CD4-positive, alpha-beta T cell (primary cell): ENCODE data around the gene PSMA3. TPM values are rescaled to one million over a fixed set of nuclear protein-coding genes. Genes with fewer than 3 reads are reported as not detected.

Experiments used
- ATAC-seq: fragments of 200-7000 bp; cut with Tn5 transposase; one replicate; pipeline ENCODE4 v1.10.0; 2022; ENCODE audit warnings: mild to moderate bottlenecking; ENCODE audit not compliant: poor library complexity
- CTCF ChIA-PET: fragments of 350-600 bp; sonication (Branson Sonifier 250); formaldehyde crosslinking; loops from one replicate; lab custom pipeline; 2021; ENCODE audit warnings: antibody characterized with exemption, inconsistent platforms; lab: Charles Lee
- POLR2A ChIA-PET: fragments of 350-600 bp; sonication (Branson Sonifier 250); formaldehyde crosslinking; loops from one replicate; lab custom pipeline; 2021; ENCODE audit warnings: antibody characterized with exemption, inconsistent platforms; lab: Charles Lee
- DNase-seq, 14 experiments: peaks; one replicate each; pipeline ENCODE4 v3.0.0-alpha.2; 2013 to 2020; ENCODE audit warnings: mixed read lengths in 2 of 14
- H3K27ac ChIP-seq, 2 donors: one replicate each; pipeline versions ENCODE4 v1.5.1 to v1.7.0; 2013; ENCODE audit warnings: low read length in 2 of 2, low read depth in 1 of 2, mild to moderate bottlenecking in 1 of 2
- H3K27me3 ChIP-seq, 2 experiments: 1 replicate in 1 of 2; 2 replicates in 1 of 2; pipeline versions ENCODE4 v1.6.1 to v1.7.0; 2013; ENCODE audit warnings: low read length in 2 of 2, control low read depth in 1 of 2, mild to moderate bottlenecking in 1 of 2, moderate library complexity in 1 of 2; ENCODE audit not compliant: insufficient read depth in 2 of 2, control insufficient read depth in 1 of 2
- H3K36me3 ChIP-seq: one replicate; pipeline ENCODE4 v1.6.1; 2013; ENCODE audit warnings: low read length, control low read depth; ENCODE audit not compliant: insufficient read depth
- H3K4me1 ChIP-seq: one replicate; pipeline ENCODE4 v1.6.1; 2013; ENCODE audit warnings: low read length, control low read depth; ENCODE audit not compliant: insufficient read depth
- H3K4me3 ChIP-seq: one replicate; pipeline ENCODE4 v1.5.1; 2013; ENCODE audit warnings: mild to moderate bottlenecking, low read length, moderate library complexity
- H3K9me3 ChIP-seq, 2 experiments: 1 replicate in 1 of 2; 2 replicates in 1 of 2; pipeline versions ENCODE4 v1.6.1 to v1.7.0; 2013; ENCODE audit warnings: low read length in 2 of 2, mild to moderate bottlenecking in 2 of 2, control low read depth in 1 of 2, moderate library complexity in 1 of 2; ENCODE audit not compliant: control insufficient read depth in 1 of 2, insufficient read depth in 1 of 2
- H3K27ac Mint-ChIP-seq: one replicate; pipeline ENCODE4 v1.8.0; 2020; ENCODE audit warnings: mixed read lengths
- H3K27me3 Mint-ChIP-seq: one replicate; pipeline ENCODE4 v1.8.0; 2021; ENCODE audit warnings: mixed read lengths
- H3K36me3 Mint-ChIP-seq: one replicate; pipeline ENCODE4 v1.8.0; 2021; ENCODE audit warnings: low read depth, mixed read lengths
- H3K4me1 Mint-ChIP-seq: one replicate; pipeline ENCODE4 v1.8.0; 2021; ENCODE audit warnings: low read depth, mixed read lengths
- H3K4me3 Mint-ChIP-seq: one replicate; pipeline ENCODE4 v1.8.0; 2020; ENCODE audit warnings: mild to moderate bottlenecking, mixed read lengths
- H3K9me3 Mint-ChIP-seq: one replicate; pipeline ENCODE4 v1.8.0; 2020; ENCODE audit warnings: mixed read lengths
- CTCF ChIP-seq: fragments of 200-600 bp; IDR thresholded peaks from one replicate; pipeline ENCODE4 v1.8.0; 2022; ENCODE audit warnings: antibody characterized with exemption, mild to moderate bottlenecking
- intact Hi-C, 2 experiments: fragments of 100-400 bp; cut with DNase I in 1 of 2; cut with micrococcal nuclease in 1 of 2; formaldehyde crosslinking; loops; one replicate each; pipeline versions ENCODE4 v1.15.1 to v1.9.0; 2023 to 2025; cut with DNase I, micrococcal nuclease
- total RNA-seq, 174 experiments: library from RNA in 2 of 174; stranded (reverse) in 2 of 174; gene quantifications; one replicate each; pipeline ENCODE4 v1.2.3 and lab custom pipeline; 2021 to 2026

PSMA3 gene
- total RNA-seq, 2 experiments from 2014 or later, result 104 to 108 TPM

- no peak for DNase-seq
- Mint-ChIP-seq H3K9me3 (no peaks in the 10 kb centered on the region), H3K4me3 (no peak overlapping the region), H3K27ac (no peak overlapping the region), H3K27me3 (no peaks in the 10 kb centered on the region), H3K4me1 (peaks cover 18% of the 10 kb centered on the region), H3K36me3 (peaks cover 79% of the 10 kb centered on the region)
- H3K4me3 ChIP-seq, result no peak overlapping the region
- TF ChIP-seq CTCF, result no peak
- peaks cover under 1% of the 10 kb centered on the region for H3K4me1 ChIP-seq
- no peak for ATAC-seq
- H3K27me3 ChIP-seq, result no peaks in the 10 kb centered on the region
- intact Hi-C loops, result no loop called here
- no peaks in the 10 kb centered on the region for H3K9me3 ChIP-seq
- H3K27ac ChIP-seq, result no peak overlapping the region
- ChIA-PET POLR2A (interaction anchor here (0.9 to 1.6 kb wide), 2 partner anchors 8 to 10 kb away, joined by 3 to 9 read pairs; partner anchors contain the start of gene ARID4A), CTCF (no interaction called here)
- peaks cover 62% of the 10 kb centered on the region for H3K36me3 ChIP-seq
Measured at GRCh38 chr14:58307597-58308316, 63.1 kb downstream of the PSMA3 start.

DNA sequence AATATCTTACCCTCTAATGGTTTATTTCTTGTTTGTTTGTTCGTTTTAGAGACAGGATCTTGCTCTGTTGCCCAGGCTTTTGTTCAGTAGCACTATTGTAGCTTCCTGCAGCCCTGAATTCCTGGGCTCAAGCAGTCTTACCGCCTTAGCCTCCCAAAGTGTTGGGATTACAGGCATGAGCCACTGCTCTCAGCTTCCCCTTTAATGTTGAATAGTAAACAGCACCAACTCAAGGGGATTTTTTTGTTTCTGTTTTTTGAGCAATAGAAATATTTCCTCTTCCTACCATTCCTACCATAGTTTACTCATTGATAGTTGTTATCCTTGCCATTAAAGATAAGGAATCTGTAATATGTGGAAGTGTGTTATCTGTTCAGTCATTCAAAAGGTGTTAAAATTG, 64.4 kb downstream of the PSMA3 start:
- DNase-seq (no peak), ATAC-seq (no peak)
- intact Hi-C loops, result no loop called here
- TF ChIP-seq CTCF, result no peak
- no peak overlapping the region for H3K4me3 Mint-ChIP-seq
- H3K27me3 Mint-ChIP-seq, result no peaks in the 10 kb centered on the region
- H3K27ac Mint-ChIP-seq, result no peak overlapping the region
- CTCF ChIA-PET, result no interaction called here
- peaks cover 13% of the 10 kb centered on the region for H3K4me1 Mint-ChIP-seq
- Histone ChIP-seq H3K27me3 (no peaks in the 10 kb centered on the region), H3K4me1 (peaks cover 3% of the 10 kb centered on the region), H3K9me3 (no peaks in the 10 kb centered on the region), H3K27ac (no peak overlapping the region), H3K4me3 (no peak overlapping the region), H3K36me3 (peaks cover 66% of the 10 kb centered on the region)
- H3K36me3 Mint-ChIP-seq, result peaks cover 82% of the 10 kb centered on the region
- no peaks in the 10 kb centered on the region for H3K9me3 Mint-ChIP-seq
- POLR2A ChIA-PET, result interaction anchor here (0.6 kb wide), 1 partner anchor 115 kb away, joined by 3 read pairs; no protein-coding TSS in a partner anchor

GRCh38 chr14:58313699-58314098, 69.1 kb downstream of the PSMA3 start:
- Mint-ChIP-seq H3K36me3 (peaks cover 65% of the 10 kb centered on the region), H3K27me3 (no peaks in the 10 kb centered on the region), H3K4me3 (no peak overlapping the region), H3K4me1 (peaks cover 4% of the 10 kb centered on the region), H3K27ac (peak overlapping the region; percentile 30), H3K9me3 (no peaks in the 10 kb centered on the region)
- no peak overlapping the region for H3K4me3 ChIP-seq
- POLR2A ChIA-PET, result interaction anchor here (3.9 kb wide), 1 partner anchor 15 kb away, joined by 23 read pairs; the partner anchor contains the start of gene ARID4A
- no peak overlapping the region for H3K27ac ChIP-seq
- peaks cover 3% of the 10 kb centered on the region for H3K4me1 ChIP-seq
- no peak for DNase-seq
- H3K27me3 ChIP-seq, result no peaks in the 10 kb centered on the region
- intact Hi-C loops, result no loop called here
- H3K9me3 ChIP-seq, result no peaks in the 10 kb centered on the region
- CTCF ChIA-PET, result no interaction called here
- no peak for ATAC-seq
- TF ChIP-seq CTCF, result no peak
- H3K36me3 ChIP-seq, result peaks cover 41% of the 10 kb centered on the region
